SIG-M5 (cell line): ENCODE measurements around the gene EGR4.

Source experiments
- DNase-seq: peaks from one replicate; lab custom pipeline; 2025; lab: John Stamatoyannopoulos, UW

EGR4 gene

DNA sequence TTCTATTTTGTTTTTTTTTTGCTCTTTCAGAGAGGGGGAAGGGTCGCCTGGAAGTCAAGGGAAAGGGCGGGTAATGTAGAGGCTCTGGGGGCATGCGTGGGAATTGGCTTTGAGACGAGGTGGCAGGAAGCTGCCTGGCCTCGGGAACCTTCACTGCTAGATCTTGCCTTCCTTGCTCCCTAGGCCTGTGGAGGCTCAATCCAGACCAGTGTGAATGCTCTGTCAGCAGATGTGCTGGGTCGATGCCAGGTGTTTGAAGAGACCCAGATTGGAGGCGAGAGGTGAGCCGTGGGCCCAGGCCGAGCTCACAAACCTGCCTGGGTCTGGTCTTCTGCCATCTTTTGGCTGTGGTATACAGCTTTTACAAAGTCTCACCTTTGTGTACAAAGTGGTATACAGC, 43.7 kb downstream of the EGR4 start:
- DNase-seq = no peak

DNA sequence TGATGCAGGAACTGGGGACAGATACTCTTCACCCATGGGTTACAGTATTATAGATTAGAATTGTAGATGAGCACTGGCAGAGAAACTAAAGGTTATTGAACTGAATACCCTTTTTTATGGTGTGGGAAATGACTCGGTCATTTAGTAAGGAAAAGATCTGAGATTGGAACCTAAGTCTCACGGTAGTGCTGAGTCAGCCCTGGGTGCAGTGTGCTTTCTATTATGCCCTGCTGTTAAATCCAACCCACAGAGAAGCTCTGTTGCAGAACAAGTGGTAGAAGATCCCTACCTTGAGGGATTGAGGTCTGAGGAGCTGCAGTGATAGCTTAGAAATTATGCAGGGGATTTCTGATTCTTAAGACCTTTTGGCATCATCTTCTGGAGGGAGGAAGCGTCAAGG, 46.5 kb downstream of the EGR4 start:
- DNase-seq = no peak

DNA sequence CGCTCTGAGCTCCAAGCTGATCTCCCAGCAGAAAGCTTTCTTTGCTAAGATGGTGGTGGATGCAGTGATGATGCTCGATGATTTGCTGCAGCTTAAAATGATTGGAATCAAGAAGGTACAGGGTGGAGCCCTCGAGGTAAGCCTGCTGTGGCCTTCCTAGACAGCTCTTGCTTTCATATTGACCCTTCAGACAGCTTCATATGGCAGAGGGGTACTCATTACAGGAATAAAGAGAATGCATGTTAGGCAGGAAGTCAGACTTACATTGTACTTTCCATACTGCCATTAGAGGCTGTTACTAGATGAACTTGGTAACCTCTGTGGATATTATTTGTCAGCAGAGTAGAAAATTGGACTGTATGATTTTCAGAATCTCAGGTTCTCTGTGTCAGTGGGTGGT, 48.8 kb downstream of the EGR4 start:
- no peak for DNase-seq

DNA sequence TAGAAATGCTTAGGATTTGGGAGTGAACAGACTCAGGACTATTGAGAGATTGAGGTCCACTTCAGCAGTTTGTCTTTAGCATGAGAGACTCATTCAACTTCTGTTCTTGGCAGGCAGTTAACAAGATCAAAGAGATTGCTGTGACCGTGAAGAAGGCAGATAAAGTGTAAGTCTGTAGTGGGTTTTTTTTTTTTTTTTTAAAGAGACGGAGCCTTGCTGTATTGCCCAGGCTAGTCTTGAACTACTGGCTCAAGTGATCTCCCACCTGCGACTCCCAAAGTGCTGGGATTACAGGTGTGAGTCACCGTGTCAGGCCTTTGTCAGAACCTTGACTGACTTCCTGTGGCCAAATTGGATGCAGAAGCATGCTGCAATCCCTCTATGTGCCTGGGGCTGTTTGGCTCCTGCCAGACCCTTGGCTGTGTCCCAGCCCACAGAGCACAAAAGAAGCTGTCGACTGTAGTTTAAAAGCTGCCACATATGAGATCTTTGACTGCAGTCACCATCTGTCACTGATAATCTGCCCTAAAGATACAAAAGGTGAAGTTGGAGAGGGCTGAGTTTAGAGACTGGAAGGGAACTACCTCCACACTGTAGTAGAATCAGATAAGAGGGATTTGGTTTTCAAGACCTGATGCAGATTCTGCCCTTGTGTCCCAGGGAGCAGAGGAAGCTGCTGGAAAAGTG, 49.3 kb downstream of the EGR4 start:
- no peak for DNase-seq
